OCI-LY7 (cell line): Measurements from ENCODE around the gene KIF14. TPM values are rescaled to one million over a fixed set of nuclear protein-coding genes. Genes with fewer than 3 reads are reported as not detected.

Source experiments
- BruUV-seq: library from RNA; stranded (reverse); fragments of 400-500 nt; replicated peaks from 2 replicates; lab custom pipeline; 2021; lab: Mats Ljungman, UMichigan
- CTCF ChIA-PET: fragments of 300-600 bp; sonication (Branson Sonifier 250); formaldehyde crosslinking; loops from one replicate; lab custom pipeline; 2022; ENCODE audit warnings: antibody characterized with exemption; ENCODE audit not compliant: unreplicated experiment; lab: Charles Lee
- POLR2A ChIA-PET: fragments of 300-600 bp; sonication (Branson Sonifier 250); formaldehyde crosslinking; loops from one replicate; lab custom pipeline; 2022; ENCODE audit warnings: antibody characterized with exemption; lab: Charles Lee
- DNase-seq: peaks from one replicate; pipeline ENCODE4 v3.0.0-alpha.2; 2015; ENCODE audit warnings: low spot score
- H2AFZ ChIP-seq: fragments of 200-600 bp; sonication (generic), shearing (Covaris generic); 2 replicates; pipeline ENCODE4 v1.6.1; 2014; ENCODE audit warnings: mild to moderate bottlenecking, antibody characterized with exemption, low read length, moderate library complexity
- H3K27ac ChIP-seq: fragments of 200-600 bp; sonication (generic); 2 replicates; pipeline ENCODE4 v1.5.1; 2014; ENCODE audit warnings: mixed run types, low read depth, mild to moderate bottlenecking, moderate library complexity, low read length, inconsistent platforms; ENCODE audit not compliant: poor library complexity, severe bottlenecking
- H3K36me3 ChIP-seq: fragments of 200-600 bp; sonication (generic); 2 replicates; pipeline ENCODE4 v1.6.1; 2014; ENCODE audit warnings: mild to moderate bottlenecking, antibody characterized with exemption, low read length, moderate library complexity, mixed read lengths; ENCODE audit not compliant: insufficient read depth
- H3K4me1 ChIP-seq: fragments of 200-600 bp; sonication (generic); 2 replicates; pipeline ENCODE4 v1.5.1; 2014; ENCODE audit warnings: mild to moderate bottlenecking, low read length; ENCODE audit not compliant: insufficient read depth, poor library complexity, severe bottlenecking
- H3K4me2 ChIP-seq: fragments of 200-600 bp; sonication (generic); 2 replicates; pipeline ENCODE4 v1.6.1; 2014; ENCODE audit warnings: mild to moderate bottlenecking, low read length
- H3K4me3 ChIP-seq: fragments of 200-600 bp; sonication (generic); 2 replicates; pipeline ENCODE4 v1.5.1; 2014; ENCODE audit warnings: mild to moderate bottlenecking, low read depth, low read length; ENCODE audit not compliant: poor library complexity, severe bottlenecking
- H3K79me2 ChIP-seq: fragments of 200-600 bp; sonication (generic); 2 replicates; pipeline ENCODE4 v1.6.1; 2016; ENCODE audit warnings: low read depth, mild to moderate bottlenecking, low read length, moderate library complexity, mixed read lengths; ENCODE audit not compliant: insufficient read depth
- H3K9me2 ChIP-seq: fragments of 200-600 bp; sonication (generic); 2 replicates; pipeline ENCODE4 v1.6.1; 2016; ENCODE audit warnings: mild to moderate bottlenecking, low read length, mixed read lengths; ENCODE audit not compliant: insufficient read depth
- H3K9me3 ChIP-seq: fragments of 200-600 bp; sonication (generic); 2 replicates; pipeline ENCODE4 v1.6.1; 2014; ENCODE audit warnings: mild to moderate bottlenecking, mixed run types, low read length, mixed read lengths
- H4K20me1 ChIP-seq: fragments of 200-600 bp; sonication (generic); 2 replicates; pipeline ENCODE4 v1.6.1; 2014; ENCODE audit warnings: mild to moderate bottlenecking, antibody characterized with exemption, low read length, moderate library complexity, mixed read lengths; ENCODE audit not compliant: insufficient read depth
- EZH2phosphoT487 ChIP-seq: fragments of 200-600 bp; sonication (generic); IDR thresholded peaks from 2 replicates; pipeline ENCODE4 v1.6.1; 2018; ENCODE audit warnings: low read depth, borderline replicate concordance, mild to moderate bottlenecking, mixed run types, antibody characterized with exemption, low read length, moderate library complexity, mixed read lengths
- intact Hi-C: fragments of 100-400 bp; cut with micrococcal nuclease; formaldehyde crosslinking; loops from one replicate; pipeline ENCODE4 v1.10.0; 2022; ENCODE audit not compliant: unreplicated experiment
- total RNA-seq, 2 experiments: library from RNA; depleted of rRNA in 1 of 2; stranded (reverse); fragments of >200 nt in 1 of 2; shearing (Covaris generic) in 1 of 2; gene quantifications; 2 replicates each; pipeline ENCODE4 v1.2.3, GENCODE V29; 2014 to 2022
- TF ChIP-seq, protein P1 (sequence below): fragments of 200-600 bp; sonication (generic); conservative IDR thresholded peaks from 2 replicates; pipeline ENCODE4 v1.5.1; 2014; ENCODE audit warnings: mild to moderate bottlenecking, antibody characterized with exemption, low read length, moderate library complexity, mixed read lengths

The KIF14 gene
- total RNA-seq, 2 experiments from 2014 or later, result 15.0 to 20.1 TPM

DNA sequence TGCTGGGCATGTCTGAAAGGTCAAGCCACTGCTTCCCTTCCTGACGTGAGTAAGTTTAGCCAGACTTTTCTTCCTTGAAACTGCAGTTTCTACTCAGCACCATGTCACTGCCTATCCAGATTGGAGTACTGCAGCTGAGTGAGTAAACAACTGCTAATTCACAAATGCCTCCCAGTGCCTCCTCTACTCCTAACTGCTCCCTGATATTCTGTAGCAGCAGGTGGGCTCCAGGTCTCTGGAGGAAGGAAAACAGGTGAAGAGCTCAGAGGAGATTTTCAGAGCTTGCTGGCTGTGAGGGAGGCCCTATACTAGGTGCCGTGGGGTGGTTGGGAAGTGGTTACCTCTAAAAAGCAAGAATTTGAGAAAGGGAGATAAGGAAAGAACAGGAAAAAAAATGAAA is 96.5 kb downstream of the KIF14 start:
- intact Hi-C loops, result no loop called here
- Histone ChIP-seq H3K9me3 (no peaks in the 10 kb centered on the region), H4K20me1 (no peaks in the 10 kb centered on the region), H2AFZ (no peak overlapping the region), H3K4me2 (no peak overlapping the region), H3K9me2 (no peaks in the 10 kb centered on the region), H3K79me2 (no peaks in the 10 kb centered on the region), H3K4me1 (peaks cover 11% of the 10 kb centered on the region), H3K36me3 (no peaks in the 10 kb centered on the region), H3K27ac (no peak overlapping the region), H3K4me3 (no peak overlapping the region)
- DNase-seq, result no peak
- ChIA-PET POLR2A (interaction anchor here (0.6 kb wide), 1 partner anchor 272 kb away, joined by 6 read pairs; no protein-coding TSS in a partner anchor), CTCF (interaction anchor here (0.6 kb wide), 1 partner anchor 227 kb away, joined by 3 read pairs; no protein-coding TSS in a partner anchor)
- no TSS peak for BruUV-seq
- TF ChIP-seq, protein P1, sequence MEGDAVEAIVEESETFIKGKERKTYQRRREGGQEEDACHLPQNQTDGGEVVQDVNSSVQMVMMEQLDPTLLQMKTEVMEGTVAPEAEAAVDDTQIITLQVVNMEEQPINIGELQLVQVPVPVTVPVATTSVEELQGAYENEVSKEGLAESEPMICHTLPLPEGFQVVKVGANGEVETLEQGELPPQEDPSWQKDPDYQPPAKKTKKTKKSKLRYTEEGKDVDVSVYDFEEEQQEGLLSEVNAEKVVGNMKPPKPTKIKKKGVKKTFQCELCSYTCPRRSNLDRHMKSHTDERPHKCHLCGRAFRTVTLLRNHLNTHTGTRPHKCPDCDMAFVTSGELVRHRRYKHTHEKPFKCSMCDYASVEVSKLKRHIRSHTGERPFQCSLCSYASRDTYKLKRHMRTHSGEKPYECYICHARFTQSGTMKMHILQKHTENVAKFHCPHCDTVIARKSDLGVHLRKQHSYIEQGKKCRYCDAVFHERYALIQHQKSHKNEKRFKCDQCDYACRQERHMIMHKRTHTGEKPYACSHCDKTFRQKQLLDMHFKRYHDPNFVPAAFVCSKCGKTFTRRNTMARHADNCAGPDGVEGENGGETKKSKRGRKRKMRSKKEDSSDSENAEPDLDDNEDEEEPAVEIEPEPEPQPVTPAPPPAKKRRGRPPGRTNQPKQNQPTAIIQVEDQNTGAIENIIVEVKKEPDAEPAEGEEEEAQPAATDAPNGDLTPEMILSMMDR, result no peak
- TF ChIP-seq EZH2phosphoT487, result no peak

DNA sequence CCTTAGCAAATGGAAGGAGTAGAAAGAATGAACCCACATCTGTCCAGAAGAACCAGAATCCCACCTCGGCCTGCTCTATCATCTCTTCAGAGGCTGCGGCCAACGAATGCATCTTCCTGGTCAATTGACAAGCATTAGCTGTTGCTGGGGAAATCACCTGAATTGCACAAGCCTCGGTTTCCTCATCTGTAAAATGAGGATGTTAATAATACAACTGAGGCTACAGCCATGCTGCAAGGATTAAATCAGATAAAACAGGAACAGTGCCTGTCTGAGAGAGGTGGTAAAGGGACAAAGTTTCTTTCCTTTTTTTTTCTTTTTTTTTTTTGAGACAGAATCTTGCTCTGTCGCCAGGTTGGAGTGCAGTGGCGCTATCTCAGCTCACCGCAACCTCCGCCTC is 99.8 kb downstream of the KIF14 start:
- no peaks in the 10 kb centered on the region for H3K9me2 ChIP-seq
- no peak overlapping the region for H2AFZ ChIP-seq
- intact Hi-C loops, result no loop called here
- ChIA-PET POLR2A (interaction anchor here (0.7 kb wide), 2 partner anchors 22 to 747 kb away, joined by 4 to 6 read pairs; no protein-coding TSS in a partner anchor), CTCF (no interaction called here)
- H3K4me1 ChIP-seq, result no peaks in the 10 kb centered on the region
- no peak for DNase-seq
- TF ChIP-seq EZH2phosphoT487, result no peak
- TF ChIP-seq, protein P1, result no peak
- no peaks in the 10 kb centered on the region for H3K36me3 ChIP-seq
- H3K4me2 ChIP-seq, result no peak overlapping the region
- no peaks in the 10 kb centered on the region for H4K20me1 ChIP-seq
- no TSS peak for BruUV-seq
- H3K9me3 ChIP-seq, result no peaks in the 10 kb centered on the region
- no peaks in the 10 kb centered on the region for H3K79me2 ChIP-seq
- no peak overlapping the region for H3K27ac ChIP-seq
- H3K4me3 ChIP-seq, result no peak overlapping the region

DNA sequence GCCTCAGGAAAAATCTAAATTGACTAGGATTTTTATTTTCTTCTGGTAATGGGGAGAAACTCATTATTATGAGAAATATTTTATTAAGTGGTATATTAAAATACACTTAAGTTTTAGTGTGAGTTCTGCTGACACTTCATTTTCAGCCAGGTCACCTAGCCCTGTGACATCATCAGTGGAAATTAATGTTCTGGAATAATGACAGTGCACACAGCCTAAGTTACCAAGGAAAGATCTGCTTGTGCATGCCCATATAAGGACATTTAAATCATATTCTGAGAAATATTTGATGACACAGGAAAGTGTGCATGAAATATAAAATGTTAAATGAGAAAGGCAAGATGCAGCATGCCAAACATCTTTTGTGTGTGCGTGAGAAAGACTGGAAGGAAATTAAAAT is 102.0 kb downstream of the KIF14 start:
- no peak overlapping the region for H2AFZ ChIP-seq
- H3K36me3 ChIP-seq, result no peaks in the 10 kb centered on the region
- no peaks in the 10 kb centered on the region for H3K9me3 ChIP-seq
- no TSS peak for BruUV-seq
- no peak overlapping the region for H3K4me2 ChIP-seq
- no peaks in the 10 kb centered on the region for H3K79me2 ChIP-seq
- no peaks in the 10 kb centered on the region for H3K4me1 ChIP-seq
- ChIA-PET POLR2A (interaction anchor here (0.6 to 1.0 kb wide), 8 partner anchors 8 to 686 kb away, joined by 3 to 8 read pairs (median 4); no protein-coding TSS in a partner anchor), CTCF (no interaction called here)
- no peak overlapping the region for H3K4me3 ChIP-seq
- H4K20me1 ChIP-seq, result no peaks in the 10 kb centered on the region
- no peak for DNase-seq
- no peaks in the 10 kb centered on the region for H3K9me2 ChIP-seq
- no peak overlapping the region for H3K27ac ChIP-seq
- TF ChIP-seq, protein P1, result no peak
- TF ChIP-seq EZH2phosphoT487, result no peak
- intact Hi-C loops, result loop anchor here (10.0 kb wide), 1 partner anchor 974 kb away; no protein-coding TSS in a partner anchor
